ENCODE data around the gene AHRR.

GRCh38 chr5:438481-438981 is 117.0 kb downstream of the AHRR start:
- no peak for TF ChIP-seq POLR2A (IDR thresholded peaks at IDR 0.05)
- TF ChIP-seq, protein P1, sequence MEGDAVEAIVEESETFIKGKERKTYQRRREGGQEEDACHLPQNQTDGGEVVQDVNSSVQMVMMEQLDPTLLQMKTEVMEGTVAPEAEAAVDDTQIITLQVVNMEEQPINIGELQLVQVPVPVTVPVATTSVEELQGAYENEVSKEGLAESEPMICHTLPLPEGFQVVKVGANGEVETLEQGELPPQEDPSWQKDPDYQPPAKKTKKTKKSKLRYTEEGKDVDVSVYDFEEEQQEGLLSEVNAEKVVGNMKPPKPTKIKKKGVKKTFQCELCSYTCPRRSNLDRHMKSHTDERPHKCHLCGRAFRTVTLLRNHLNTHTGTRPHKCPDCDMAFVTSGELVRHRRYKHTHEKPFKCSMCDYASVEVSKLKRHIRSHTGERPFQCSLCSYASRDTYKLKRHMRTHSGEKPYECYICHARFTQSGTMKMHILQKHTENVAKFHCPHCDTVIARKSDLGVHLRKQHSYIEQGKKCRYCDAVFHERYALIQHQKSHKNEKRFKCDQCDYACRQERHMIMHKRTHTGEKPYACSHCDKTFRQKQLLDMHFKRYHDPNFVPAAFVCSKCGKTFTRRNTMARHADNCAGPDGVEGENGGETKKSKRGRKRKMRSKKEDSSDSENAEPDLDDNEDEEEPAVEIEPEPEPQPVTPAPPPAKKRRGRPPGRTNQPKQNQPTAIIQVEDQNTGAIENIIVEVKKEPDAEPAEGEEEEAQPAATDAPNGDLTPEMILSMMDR (IDR thresholded peaks at IDR 0.05): no peak
